HepG2 (cell line): ENCODE measurements around the gene C16orf87. TPM values are rescaled to one million over a fixed set of nuclear protein-coding genes. Genes with fewer than 3 reads are reported as not detected.
A peak's percentile ranks its signal among the peaks of the same experiment; 100 is the strongest.

ENCODE experiments used
- CBX2 ChIP-seq, 2 experiments: fragments of 200-600 bp in 1 of 2; sonication (generic); formaldehyde crosslinking in 1 of 2; IDR thresholded peaks; 2 replicates each; pipeline versions ENCODE4 v1.7.0 to v1.8.1; 2018 to 2022; ENCODE audit warnings: low read depth in 2 of 2, low read length in 1 of 2, mild to moderate bottlenecking in 1 of 2, missing genetic modification reagents in 1 of 2
- HCFC1 ChIP-seq: fragments of 150-350 bp; IDR thresholded peaks from 2 replicates; pipeline ENCODE4 v1.6.1; 2014; ENCODE audit warnings: low read depth, low read length
- KDM5B ChIP-seq: sonication (generic); formaldehyde crosslinking; IDR thresholded peaks from 2 replicates; pipeline ENCODE4 v1.4.0; 2020; ENCODE audit warnings: missing genetic modification reagents, mild to moderate bottlenecking, borderline replicate concordance
- MYNN ChIP-seq: sonication (generic); formaldehyde crosslinking; IDR thresholded peaks from 2 replicates; pipeline ENCODE4 v1.4.0; 2020; ENCODE audit warnings: mild to moderate bottlenecking, low read depth, missing genetic modification reagents
- NBN ChIP-seq: fragments of 450-650 bp; conservative IDR thresholded peaks from 2 replicates; pipeline ENCODE4 v1.6.1; 2017
- NCOA2 ChIP-seq: sonication (generic); formaldehyde crosslinking; IDR thresholded peaks from 2 replicates; pipeline ENCODE4 v1.8.0; 2022; ENCODE audit warnings: inconsistent platforms
- NFATC3 ChIP-seq: sonication (generic); formaldehyde crosslinking; IDR thresholded peaks from 2 replicates; pipeline ENCODE4 v1.5.1; 2020; ENCODE audit warnings: mild to moderate bottlenecking, missing genetic modification reagents
- PAX8 ChIP-seq: sonication (generic); formaldehyde crosslinking; IDR thresholded peaks from 2 replicates; pipeline ENCODE4 v1.8.0; 2022; ENCODE audit warnings: mild to moderate bottlenecking, missing genetic modification reagents, borderline replicate concordance
- YY1 ChIP-seq: IDR thresholded peaks from 2 replicates; pipeline ENCODE4 v1.6.1; 2011; ENCODE audit warnings: low read length, low read depth, moderate library complexity, mild to moderate bottlenecking; ENCODE audit not compliant: insufficient read depth, insufficient replicate concordance
- ZNF10 ChIP-seq: sonication (generic); formaldehyde crosslinking; IDR thresholded peaks from 2 replicates; pipeline ENCODE4 v1.4.0; 2020; ENCODE audit warnings: mild to moderate bottlenecking, low read depth, missing genetic modification reagents, borderline replicate concordance
- ZNF180 ChIP-seq: sonication (generic); formaldehyde crosslinking; IDR thresholded peaks from 2 replicates; pipeline ENCODE4 v1.4.0; 2020; ENCODE audit warnings: low read depth, missing genetic modification reagents, borderline replicate concordance
- ZNF235 ChIP-seq: sonication (generic); formaldehyde crosslinking; IDR thresholded peaks from 2 replicates; pipeline ENCODE4 v1.8.1; 2023; ENCODE audit warnings: mild to moderate bottlenecking, missing genetic modification reagents, borderline replicate concordance
- ZNF296 ChIP-seq: sonication (generic); formaldehyde crosslinking; conservative IDR thresholded peaks from 2 replicates; pipeline ENCODE4 v1.5.0; 2020; ENCODE audit warnings: mild to moderate bottlenecking, missing genetic modification reagents
- ZNF432 ChIP-seq: sonication (generic); formaldehyde crosslinking; IDR thresholded peaks from 2 replicates; pipeline ENCODE4 v1.5.0; 2020; ENCODE audit warnings: missing genetic modification reagents, mild to moderate bottlenecking, borderline replicate concordance
- ZNF547 ChIP-seq: sonication (generic); formaldehyde crosslinking; IDR thresholded peaks from 2 replicates; pipeline ENCODE4 v1.5.1; 2020; ENCODE audit warnings: mild to moderate bottlenecking, missing genetic modification reagents
- ZNF614 ChIP-seq: IDR thresholded peaks from 2 replicates; pipeline ENCODE4 v1.6.1; 2018; ENCODE audit warnings: missing biosample characterization, missing genetic modification reagents, inconsistent platforms, borderline replicate concordance
- ZNF776 ChIP-seq: sonication (generic); formaldehyde crosslinking; IDR thresholded peaks from 2 replicates; pipeline ENCODE4 v1.4.0; 2020; ENCODE audit warnings: mild to moderate bottlenecking, missing genetic modification reagents
- polyA plus RNA-seq, 8 experiments: library from polyadenylated mRNA; depleted of rRNA in 3 of 8; stranded (reverse) in 7 of 8; unstranded in 1 of 8; fragments of >200 nt; fragmentation: Illumina TruSeq in 4 of 8; extraction: Trizol in 4 of 8; gene quantifications; 2 replicates each; pipeline versions ENCODE4 v1.2.1 to v1.2.3, GENCODE V29; 2011 to 2016; ENCODE audit warnings: low read depth in 4 of 8, missing spikeins in 1 of 8, mixed read lengths in 1 of 8; ENCODE audit not compliant: insufficient read depth in 1 of 8
- total RNA-seq, 5 experiments: library from RNA; depleted of rRNA; stranded (reverse); fragments of >200 nt; fragmentation: Illumina TruSeq; extraction: Trizol; gene quantifications; 2 replicates each; pipeline ENCODE4 v1.2.3, GENCODE V29; 2016; ENCODE audit warnings: low read depth in 1 of 5
- TF ChIP-seq, protein P1 (sequence below): sonication (generic); formaldehyde crosslinking; IDR thresholded peaks from 2 replicates; pipeline ENCODE4 v1.8.0; 2022; ENCODE audit warnings: mild to moderate bottlenecking, missing genetic modification reagents, moderate library complexity
- TF ChIP-seq, protein P2 (sequence below): sonication (generic); formaldehyde crosslinking; conservative IDR thresholded peaks from 2 replicates; pipeline ENCODE4 v1.4.0; 2020; ENCODE audit warnings: missing genetic modification reagents
- TF ChIP-seq, protein P3 (sequence below): sonication (generic); formaldehyde crosslinking; IDR thresholded peaks from 2 replicates; pipeline ENCODE4 v1.4.0; 2020; ENCODE audit warnings: missing genetic modification reagents
- TF ChIP-seq, protein P4 (sequence below): sonication (generic); formaldehyde crosslinking; IDR thresholded peaks from 2 replicates; pipeline ENCODE4 v1.4.0; 2020; ENCODE audit warnings: low read depth, missing genetic modification reagents

C16orf87 gene
- total and polyA plus RNA-seq, 2 of the 13 experiments (the other 11 are each of a cell fraction or from before 2014, with no cell fraction given): 8.6 to 19.5 TPM

DNA sequence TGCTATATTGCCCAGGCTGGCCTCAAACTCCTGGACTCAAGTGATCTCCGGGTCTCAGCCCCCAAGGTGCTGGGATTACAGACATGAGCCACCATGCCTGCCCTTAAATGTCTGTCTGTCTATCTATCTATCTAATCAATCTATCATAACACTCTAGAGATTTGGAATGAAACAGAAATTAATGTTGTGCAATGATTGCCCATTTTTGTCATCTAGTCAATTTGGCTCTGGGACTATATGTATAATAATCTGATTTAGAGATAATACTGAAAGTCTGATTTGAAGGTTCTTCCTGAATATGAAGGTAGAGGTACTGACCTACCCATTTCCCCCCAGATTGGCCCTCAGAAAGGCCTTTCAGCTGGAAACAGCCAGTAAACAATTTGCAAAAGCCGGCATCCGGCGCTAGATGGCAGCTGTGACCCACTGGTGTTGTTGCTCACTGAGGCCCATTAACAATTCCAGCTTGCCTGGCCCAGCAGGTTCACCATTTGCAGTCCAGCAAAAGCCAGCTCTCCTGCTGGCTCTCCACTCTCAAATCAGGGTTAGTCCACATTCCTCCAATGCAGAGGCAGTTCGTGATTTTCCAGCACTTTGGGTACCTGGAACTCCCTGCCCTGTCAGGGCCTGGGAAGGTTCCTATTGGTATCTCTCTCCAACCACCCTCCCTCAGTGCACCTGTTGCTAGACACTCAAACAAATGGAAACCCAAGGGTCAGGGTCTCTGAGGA is 22.9 kb upstream of the C16orf87 start (continued):
- TF ChIP-seq, protein P1, sequence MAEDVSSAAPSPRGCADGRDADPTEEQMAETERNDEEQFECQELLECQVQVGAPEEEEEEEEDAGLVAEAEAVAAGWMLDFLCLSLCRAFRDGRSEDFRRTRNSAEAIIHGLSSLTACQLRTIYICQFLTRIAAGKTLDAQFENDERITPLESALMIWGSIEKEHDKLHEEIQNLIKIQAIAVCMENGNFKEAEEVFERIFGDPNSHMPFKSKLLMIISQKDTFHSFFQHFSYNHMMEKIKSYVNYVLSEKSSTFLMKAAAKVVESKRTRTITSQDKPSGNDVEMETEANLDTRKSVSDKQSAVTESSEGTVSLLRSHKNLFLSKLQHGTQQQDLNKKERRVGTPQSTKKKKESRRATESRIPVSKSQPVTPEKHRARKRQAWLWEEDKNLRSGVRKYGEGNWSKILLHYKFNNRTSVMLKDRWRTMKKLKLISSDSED (CRISPR knock-in tag): no peak
- no peak for TF ChIP-seq ZNF432
- TF ChIP-seq, protein P2, sequence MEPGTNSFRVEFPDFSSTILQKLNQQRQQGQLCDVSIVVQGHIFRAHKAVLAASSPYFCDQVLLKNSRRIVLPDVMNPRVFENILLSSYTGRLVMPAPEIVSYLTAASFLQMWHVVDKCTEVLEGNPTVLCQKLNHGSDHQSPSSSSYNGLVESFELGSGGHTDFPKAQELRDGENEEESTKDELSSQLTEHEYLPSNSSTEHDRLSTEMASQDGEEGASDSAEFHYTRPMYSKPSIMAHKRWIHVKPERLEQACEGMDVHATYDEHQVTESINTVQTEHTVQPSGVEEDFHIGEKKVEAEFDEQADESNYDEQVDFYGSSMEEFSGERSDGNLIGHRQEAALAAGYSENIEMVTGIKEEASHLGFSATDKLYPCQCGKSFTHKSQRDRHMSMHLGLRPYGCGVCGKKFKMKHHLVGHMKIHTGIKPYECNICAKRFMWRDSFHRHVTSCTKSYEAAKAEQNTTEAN (CRISPR knock-in tag): no peak
- peak; percentile 57 for TF ChIP-seq YY1
- 0 out of 2 replicates have a peak, but pooled peaks have one; percentile 53 for TF ChIP-seq ZNF614
- TF ChIP-seq ZNF180 (CRISPR knock-in tag): no peak
- peak; percentile 22; the same call in 1 of the 2 replicates for TF ChIP-seq NCOA2 (CRISPR knock-in tag)
- TF ChIP-seq ZNF776 (CRISPR knock-in tag): no peak
- TF ChIP-seq KDM5B: no peak; the same call in 1 of the 2 replicates
- no peak for TF ChIP-seq HCFC1
- no peak for TF ChIP-seq CBX2 (IDR thresholded peaks at IDR 0.05; ENCODE audit: low read depth, low read length)
- TF ChIP-seq CBX2 (CRISPR knock-in tag; IDR thresholded peaks at IDR 0.05; ENCODE audit: low read depth): no peak
- no peak; the same call in 1 of the 2 replicates for TF ChIP-seq MYNN (CRISPR knock-in tag)
- no peak for TF ChIP-seq NBN
- TF ChIP-seq, protein P3, sequence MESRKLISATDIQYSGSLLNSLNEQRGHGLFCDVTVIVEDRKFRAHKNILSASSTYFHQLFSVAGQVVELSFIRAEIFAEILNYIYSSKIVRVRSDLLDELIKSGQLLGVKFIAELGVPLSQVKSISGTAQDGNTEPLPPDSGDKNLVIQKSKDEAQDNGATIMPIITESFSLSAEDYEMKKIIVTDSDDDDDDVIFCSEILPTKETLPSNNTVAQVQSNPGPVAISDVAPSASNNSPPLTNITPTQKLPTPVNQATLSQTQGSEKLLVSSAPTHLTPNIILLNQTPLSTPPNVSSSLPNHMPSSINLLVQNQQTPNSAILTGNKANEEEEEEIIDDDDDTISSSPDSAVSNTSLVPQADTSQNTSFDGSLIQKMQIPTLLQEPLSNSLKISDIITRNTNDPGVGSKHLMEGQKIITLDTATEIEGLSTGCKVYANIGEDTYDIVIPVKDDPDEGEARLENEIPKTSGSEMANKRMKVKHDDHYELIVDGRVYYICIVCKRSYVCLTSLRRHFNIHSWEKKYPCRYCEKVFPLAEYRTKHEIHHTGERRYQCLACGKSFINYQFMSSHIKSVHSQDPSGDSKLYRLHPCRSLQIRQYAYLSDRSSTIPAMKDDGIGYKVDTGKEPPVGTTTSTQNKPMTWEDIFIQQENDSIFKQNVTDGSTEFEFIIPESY (CRISPR knock-in tag): 0 out of 2 replicates have a peak, but pooled peaks have one; percentile 31
- TF ChIP-seq, protein P4, sequence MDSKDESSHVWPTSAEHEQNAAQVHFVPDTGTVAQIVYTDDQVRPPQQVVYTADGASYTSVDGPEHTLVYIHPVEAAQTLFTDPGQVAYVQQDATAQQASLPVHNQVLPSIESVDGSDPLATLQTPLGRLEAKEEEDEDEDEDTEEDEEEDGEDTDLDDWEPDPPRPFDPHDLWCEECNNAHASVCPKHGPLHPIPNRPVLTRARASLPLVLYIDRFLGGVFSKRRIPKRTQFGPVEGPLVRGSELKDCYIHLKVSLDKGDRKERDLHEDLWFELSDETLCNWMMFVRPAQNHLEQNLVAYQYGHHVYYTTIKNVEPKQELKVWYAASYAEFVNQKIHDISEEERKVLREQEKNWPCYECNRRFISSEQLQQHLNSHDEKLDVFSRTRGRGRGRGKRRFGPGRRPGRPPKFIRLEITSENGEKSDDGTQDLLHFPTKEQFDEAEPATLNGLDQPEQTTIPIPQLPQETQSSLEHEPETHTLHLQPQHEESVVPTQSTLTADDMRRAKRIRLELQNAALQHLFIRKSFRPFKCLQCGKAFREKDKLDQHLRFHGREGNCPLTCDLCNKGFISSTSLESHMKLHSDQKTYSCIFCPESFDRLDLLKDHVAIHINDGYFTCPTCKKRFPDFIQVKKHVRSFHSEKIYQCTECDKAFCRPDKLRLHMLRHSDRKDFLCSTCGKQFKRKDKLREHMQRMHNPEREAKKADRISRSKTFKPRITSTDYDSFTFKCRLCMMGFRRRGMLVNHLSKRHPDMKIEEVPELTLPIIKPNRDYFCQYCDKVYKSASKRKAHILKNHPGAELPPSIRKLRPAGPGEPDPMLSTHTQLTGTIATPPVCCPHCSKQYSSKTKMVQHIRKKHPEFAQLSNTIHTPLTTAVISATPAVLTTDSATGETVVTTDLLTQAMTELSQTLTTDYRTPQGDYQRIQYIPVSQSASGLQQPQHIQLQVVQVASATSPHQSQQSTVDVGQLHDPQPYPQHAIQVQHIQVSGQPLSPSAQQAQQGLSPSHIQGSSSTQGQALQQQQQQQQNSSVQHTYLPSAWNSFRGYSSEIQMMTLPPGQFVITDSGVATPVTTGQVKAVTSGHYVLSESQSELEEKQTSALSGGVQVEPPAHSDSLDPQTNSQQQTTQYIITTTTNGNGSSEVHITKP (CRISPR knock-in tag): 0 out of 2 replicates have a peak, but pooled peaks have one; percentile 58
- peak; percentile 49; the same call in 1 of the 2 replicates for TF ChIP-seq ZNF547 (CRISPR knock-in tag)
- TF ChIP-seq ZNF296: no peak
- no peak for TF ChIP-seq PAX8 (CRISPR knock-in tag)
- TF ChIP-seq ZNF10: no peak
- TF ChIP-seq NFATC3 (CRISPR knock-in tag): 0 out of 2 replicates have a peak, but pooled peaks have one; percentile 23
- no peak for TF ChIP-seq ZNF235 (CRISPR knock-in tag)
